Measurements from ENCODE around the gene DGUOK.

The DGUOK gene

GRCh38 chr2:73980566-73980965 is 53.9 kb downstream of the DGUOK start:
- no peak overlapping the region for H3K18ac ChIP-seq (ENCODE audit: low read depth in 1 of 2, low read length in 2 of 2)
- H2BK15ac ChIP-seq (ENCODE audit: low read depth, poor library complexity, severe bottlenecking), result no peak overlapping the region
- H2BK12ac ChIP-seq (ENCODE audit: low read length in 2 of 2), result no peak overlapping the region
- WGBS, result 75% methylated on average over 2 of the region's 2 CpGs
- peak overlapping the region in 1 of 2 experiments; percentile 74 for H3K4me3 ChIP-seq (ENCODE audit: insufficient read depth in 1 of 2, low read depth in 1 of 2, low read length in 2 of 2)
- no peak overlapping the region for H2BK5ac ChIP-seq (ENCODE audit: low read depth, low read length, poor library complexity, severe bottlenecking)
- no peak overlapping the region for H3K4ac ChIP-seq (ENCODE audit: low read depth in 1 of 2, low read length in 2 of 2)
- peaks cover 3 to 8% of the 10 kb centered on the region in 2 experiments for H3K27me3 ChIP-seq (ENCODE audit: control insufficient read depth in 1 of 2, insufficient read depth in 1 of 2, low read length in 2 of 2)
- H4K91ac ChIP-seq (ENCODE audit: low read length), result no peak overlapping the region
- no peak overlapping the region for H2AFZ ChIP-seq (ENCODE audit: low read depth, low read length)
- H3K27ac ChIP-seq (ENCODE audit: low read length, poor library complexity, severe bottlenecking), result no peak overlapping the region
- H3K9me3 ChIP-seq (ENCODE audit: control insufficient read depth, low read length), result no peaks in the 10 kb centered on the region
- peaks cover 20% of the 10 kb centered on the region for H3K4me1 ChIP-seq (ENCODE audit: control insufficient read depth, insufficient read depth, low read depth, low read length)
- DNase-seq, result no peak
- no peak overlapping the region for H2BK120ac ChIP-seq (ENCODE audit: low read depth, low read length)
- no peak overlapping the region for H3K9ac ChIP-seq (ENCODE audit: low read length)
- H2AK5ac ChIP-seq (ENCODE audit: low read length, severe bottlenecking), result no peak overlapping the region
- H3K4me2 ChIP-seq (ENCODE audit: low read length, poor library complexity, severe bottlenecking), result no peak overlapping the region
- H3K79me1 ChIP-seq (replicated peaks; ENCODE audit: low read length, poor library complexity, severe bottlenecking), result no peaks in the 10 kb centered on the region
- H3K36me3 ChIP-seq (ENCODE audit: control insufficient read depth in 1 of 2, insufficient read depth in 2 of 2, low read depth in 1 of 2, low read length in 2 of 2), result no peaks in the 10 kb centered on the region
- H3K23ac ChIP-seq (ENCODE audit: low read length in 2 of 2), result no peak overlapping the region
- no peak overlapping the region for H3K14ac ChIP-seq (ENCODE audit: low read length in 2 of 2)
- no peak overlapping the region for H4K8ac ChIP-seq (ENCODE audit: low read length)

- no peaks in the 10 kb centered on the region for H3K36me3 ChIP-seq (ENCODE audit: control insufficient read depth in 1 of 2, insufficient read depth in 2 of 2, low read depth in 1 of 2, low read length in 2 of 2)
- no peak for DNase-seq
- H2BK12ac ChIP-seq (ENCODE audit: low read length in 2 of 2), result peak overlapping the region; percentile 21 to 52
- H3K9me3 ChIP-seq (ENCODE audit: control insufficient read depth, low read length), result no peaks in the 10 kb centered on the region
- H4K91ac ChIP-seq (ENCODE audit: low read length), result no peak overlapping the region
- H2BK15ac ChIP-seq (ENCODE audit: low read depth, poor library complexity, severe bottlenecking), result peak overlapping the region; percentile 36
- H2BK120ac ChIP-seq (ENCODE audit: low read depth, low read length), result no peak overlapping the region
- H2AK5ac ChIP-seq (ENCODE audit: low read length, severe bottlenecking), result no peak overlapping the region
- H3K4me1 ChIP-seq (ENCODE audit: control insufficient read depth, insufficient read depth, low read depth, low read length), result peaks cover 26% of the 10 kb centered on the region
- no peak overlapping the region for H3K27ac ChIP-seq (ENCODE audit: low read length, poor library complexity, severe bottlenecking)
- H3K4ac ChIP-seq (ENCODE audit: low read depth in 1 of 2, low read length in 2 of 2), result no peak overlapping the region
- 12% methylated on average over 30 of the region's 31 CpGs for WGBS
- peak overlapping the region; percentile 14 to 74 for H3K4me3 ChIP-seq (ENCODE audit: insufficient read depth in 1 of 2, low read depth in 1 of 2, low read length in 2 of 2)
- H3K79me1 ChIP-seq (replicated peaks; ENCODE audit: low read length, poor library complexity, severe bottlenecking), result peaks cover 6% of the 10 kb centered on the region
- peak overlapping the region in 1 of 2 experiments; percentile 18 for H3K14ac ChIP-seq (ENCODE audit: low read length in 2 of 2)
- peak overlapping the region; percentile 81 for H3K4me2 ChIP-seq (ENCODE audit: low read length, poor library complexity, severe bottlenecking)
- peak overlapping the region; percentile 63 for H3K9ac ChIP-seq (ENCODE audit: low read length)
- H3K27me3 ChIP-seq (ENCODE audit: control insufficient read depth in 1 of 2, insufficient read depth in 1 of 2, low read length in 2 of 2), result peaks cover 8 to 9% of the 10 kb centered on the region in 2 experiments
- H3K18ac ChIP-seq (ENCODE audit: low read depth in 1 of 2, low read length in 2 of 2), result peak overlapping the region in 1 of 2 experiments; percentile 46
- H2BK5ac ChIP-seq (ENCODE audit: low read depth, low read length, poor library complexity, severe bottlenecking), result no peak overlapping the region
- H3K23ac ChIP-seq (ENCODE audit: low read length in 2 of 2), result no peak overlapping the region
- no peak overlapping the region for H2AFZ ChIP-seq (ENCODE audit: low read depth, low read length)
- H4K8ac ChIP-seq (ENCODE audit: low read length), result peak overlapping the region; percentile 66
Observed at GRCh38 chr2:73981081-73982001, 54.7 kb downstream of the DGUOK start.

GRCh38 chr2:73982140-73982617 is 55.5 kb downstream of the DGUOK start:
- Histone ChIP-seq H3K4me2 (ENCODE audit: low read length, poor library complexity, severe bottlenecking) (no peak overlapping the region), H3K4ac (ENCODE audit: low read depth in 1 of 2, low read length in 2 of 2) (no peak overlapping the region), H2BK12ac (ENCODE audit: low read length in 2 of 2) (peak overlapping the region in 1 of 2 experiments; percentile 52), H4K91ac (ENCODE audit: low read length) (no peak overlapping the region), H2BK15ac (ENCODE audit: low read depth, poor library complexity, severe bottlenecking) (no peak overlapping the region), H3K9me3 (ENCODE audit: control insufficient read depth, low read length) (no peaks in the 10 kb centered on the region), H3K4me3 (ENCODE audit: insufficient read depth in 1 of 2, low read depth in 1 of 2, low read length in 2 of 2) (peak overlapping the region in 1 of 2 experiments; percentile 74), H2BK5ac (ENCODE audit: low read depth, low read length, poor library complexity, severe bottlenecking) (no peak overlapping the region), H3K36me3 (ENCODE audit: control insufficient read depth in 1 of 2, insufficient read depth in 2 of 2, low read depth in 1 of 2, low read length in 2 of 2) (no peaks in the 10 kb centered on the region), H2BK120ac (ENCODE audit: low read depth, low read length) (no peak overlapping the region), H3K27ac (ENCODE audit: low read length, poor library complexity, severe bottlenecking) (no peak overlapping the region), H3K4me1 (ENCODE audit: control insufficient read depth, insufficient read depth, low read depth, low read length) (peaks cover 30% of the 10 kb centered on the region), H3K27me3 (ENCODE audit: control insufficient read depth in 1 of 2, insufficient read depth in 1 of 2, low read length in 2 of 2) (peaks cover 8 to 10% of the 10 kb centered on the region in 2 experiments), H2AFZ (ENCODE audit: low read depth, low read length) (no peak overlapping the region), H2AK5ac (ENCODE audit: low read length, severe bottlenecking) (no peak overlapping the region), H3K79me1 (replicated peaks; ENCODE audit: low read length, poor library complexity, severe bottlenecking) (peaks cover 10% of the 10 kb centered on the region), H3K18ac (ENCODE audit: low read depth in 1 of 2, low read length in 2 of 2) (no peak overlapping the region), H3K9ac (ENCODE audit: low read length) (peak overlapping the region; percentile 63), H3K14ac (ENCODE audit: low read length in 2 of 2) (no peak overlapping the region), H4K8ac (ENCODE audit: low read length) (no peak overlapping the region), H3K23ac (ENCODE audit: low read length in 2 of 2) (no peak overlapping the region)
- DNase-seq, result no peak
- 89% methylated on average over 7 of the region's 7 CpGs for WGBS

All from mesenchymal stem cell (in vitro differentiated cells and primary cell).